ENCODE measurements around the gene CALHM6.

Gene CALHM6

DNA sequence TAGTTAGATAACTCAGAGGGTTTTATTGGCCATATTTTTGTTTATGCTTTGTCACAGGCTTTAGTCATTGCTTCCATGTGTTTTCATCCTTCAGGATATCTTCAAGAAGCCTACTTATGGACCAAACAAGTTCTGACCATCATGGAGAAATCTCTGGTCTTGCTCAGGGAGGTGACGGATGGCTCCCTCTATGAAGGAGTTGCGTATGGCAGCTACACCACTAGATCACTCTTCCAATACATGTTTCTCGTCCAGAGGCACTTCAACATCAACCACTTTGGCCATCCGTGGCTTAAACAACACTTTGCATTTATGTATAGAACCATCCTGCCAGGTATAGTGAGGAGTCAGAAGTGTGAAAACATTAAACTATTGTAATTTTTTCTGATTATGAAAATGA is 30.3 kb upstream of the CALHM6 start:
- no peaks in the 10 kb centered on the region for H3K9me3 ChIP-seq (ENCODE audit: control insufficient read depth, insufficient read depth, low read length)
- no peak overlapping the region for H3K27ac ChIP-seq (ENCODE audit: low read length)
- no peak for DNase-seq (ENCODE audit: low read depth, low spot score)
- no CpG with 5 or more reads among the region's 4 CpGs for WGBS (ENCODE audit: insufficient coverage, insufficient read length)
- peaks cover 2% of the 10 kb centered on the region; the same call in 1 of the 2 replicates for H3K4me1 ChIP-seq (ENCODE audit: control insufficient read depth, insufficient read depth, low read length)
- no peaks in the 10 kb centered on the region for H3K27me3 ChIP-seq (ENCODE audit: control insufficient read depth, insufficient read depth, low read length)
- H3K36me3 ChIP-seq (ENCODE audit: control insufficient read depth, insufficient read depth, low read length) = peaks cover 3% of the 10 kb centered on the region; the same call in 1 of the 2 replicates
- H3K4me3 ChIP-seq (ENCODE audit: low read length) = no peak overlapping the region

DNA sequence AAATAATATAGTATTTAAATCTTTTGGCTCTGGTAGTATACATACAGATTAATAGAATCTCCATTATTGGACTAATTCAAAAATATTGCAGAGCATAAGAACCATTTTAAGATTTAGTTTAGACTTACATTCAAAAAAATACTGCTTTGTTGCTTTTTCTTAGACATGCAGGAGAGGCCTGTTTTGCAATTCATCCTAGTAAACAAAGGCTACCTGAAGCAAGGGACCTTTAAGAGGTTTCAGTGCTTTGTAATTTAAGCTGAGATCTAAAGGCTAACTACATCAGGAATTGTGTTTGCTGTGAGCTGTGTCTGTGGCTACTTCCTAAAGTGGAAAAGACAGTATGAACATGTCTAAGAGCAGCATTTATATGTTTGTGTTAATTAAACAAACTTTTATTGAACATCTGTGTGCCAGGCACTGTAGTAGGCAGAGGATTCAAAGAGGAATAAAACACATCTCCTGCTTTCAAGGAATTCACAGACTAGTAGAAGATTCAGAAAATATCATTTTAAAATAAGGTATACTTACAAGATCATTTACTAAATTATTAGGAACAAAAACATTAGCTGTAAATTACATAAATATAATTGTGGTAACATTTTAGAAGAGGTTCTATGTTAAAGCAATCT is 29.1 kb upstream of the CALHM6 start:
- no peaks in the 10 kb centered on the region for H3K9me3 ChIP-seq (ENCODE audit: control insufficient read depth, insufficient read depth, low read length)
- H3K4me3 ChIP-seq (ENCODE audit: low read length) = no peak overlapping the region
- no peaks in the 10 kb centered on the region for H3K36me3 ChIP-seq (ENCODE audit: control insufficient read depth, insufficient read depth, low read length)
- H3K27me3 ChIP-seq (ENCODE audit: control insufficient read depth, insufficient read depth, low read length) = no peaks in the 10 kb centered on the region
- H3K4me1 ChIP-seq (ENCODE audit: control insufficient read depth, insufficient read depth, low read length) = peaks cover 2% of the 10 kb centered on the region; the same call in 1 of the 2 replicates
- no peak overlapping the region for H3K27ac ChIP-seq (ENCODE audit: low read length)
- peak; percentile 31 for DNase-seq (ENCODE audit: low read depth, low spot score)

DNA sequence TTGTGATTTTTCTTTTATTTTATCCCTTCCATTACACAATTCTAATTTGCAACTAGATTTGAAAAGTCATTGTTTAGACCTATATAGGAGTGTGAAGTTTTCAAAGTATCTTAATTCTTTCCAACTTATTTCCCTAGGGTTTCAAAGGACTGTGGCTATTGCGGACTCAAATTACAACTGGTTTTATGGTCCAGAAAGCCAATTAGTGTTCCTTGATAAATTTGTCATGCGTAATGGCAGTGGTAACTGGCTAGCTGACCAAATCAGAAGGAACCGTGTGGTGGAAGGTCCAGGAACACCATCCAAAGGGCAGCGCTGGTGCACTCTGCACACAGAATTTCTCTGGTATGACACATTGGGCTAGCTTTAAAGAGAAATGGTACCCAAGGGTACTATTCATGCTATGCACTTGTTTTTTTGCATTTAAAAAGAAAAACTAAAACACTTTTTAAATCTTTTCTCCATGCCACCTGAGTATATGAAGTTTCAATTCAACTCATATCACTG is 27.9 kb upstream of the CALHM6 start:
- WGBS (ENCODE audit: insufficient coverage, insufficient read length) = no CpG with 5 or more reads among the region's 4 CpGs
- no peak for DNase-seq (ENCODE audit: low read depth, low spot score)
- Histone ChIP-seq H3K4me3 (ENCODE audit: low read length) (no peak overlapping the region), H3K9me3 (ENCODE audit: control insufficient read depth, insufficient read depth, low read length) (no peaks in the 10 kb centered on the region), H3K27me3 (ENCODE audit: control insufficient read depth, insufficient read depth, low read length) (no peaks in the 10 kb centered on the region), H3K36me3 (ENCODE audit: control insufficient read depth, insufficient read depth, low read length) (no peaks in the 10 kb centered on the region), H3K4me1 (ENCODE audit: control insufficient read depth, insufficient read depth, low read length) (peaks cover 2% of the 10 kb centered on the region; the same call in 1 of the 2 replicates), H3K27ac (ENCODE audit: low read length) (no peak overlapping the region)

DNA sequence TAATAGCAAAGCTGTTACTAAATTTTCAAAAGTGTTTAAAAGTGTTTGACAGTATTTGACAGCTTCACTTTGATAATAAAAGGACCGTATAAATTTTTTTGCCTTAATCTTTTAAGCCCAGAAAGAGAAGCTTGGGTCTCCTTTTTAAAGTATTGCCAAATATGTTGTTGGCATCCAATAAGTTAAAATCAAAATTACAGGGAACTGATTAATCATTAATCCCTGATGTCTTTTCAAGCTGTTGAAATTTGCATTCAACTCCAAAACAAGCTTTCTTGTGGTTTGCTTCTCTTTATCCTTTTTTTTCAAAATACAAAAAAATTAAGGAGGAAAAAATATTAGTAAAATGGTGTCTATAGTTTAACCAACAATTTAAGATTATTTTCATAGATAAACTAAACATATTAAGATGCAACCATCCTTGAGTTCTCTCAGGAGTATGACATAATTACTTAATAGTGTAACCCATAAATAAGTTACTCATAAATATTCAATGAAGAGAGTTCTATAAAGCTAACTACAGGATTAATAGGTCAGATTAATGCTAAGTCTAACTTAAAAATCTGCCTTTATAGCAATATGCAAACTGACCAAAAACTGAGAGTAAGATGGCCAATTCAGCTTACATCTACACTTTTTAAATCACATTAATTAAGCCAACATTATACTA is 27.0 kb upstream of the CALHM6 start:
- DNase-seq (ENCODE audit: low read depth, low spot score) = no peak
- Histone ChIP-seq H3K9me3 (ENCODE audit: control insufficient read depth, insufficient read depth, low read length) (no peaks in the 10 kb centered on the region), H3K27ac (ENCODE audit: low read length) (no peak overlapping the region), H3K27me3 (ENCODE audit: control insufficient read depth, insufficient read depth, low read length) (no peaks in the 10 kb centered on the region), H3K4me1 (ENCODE audit: control insufficient read depth, insufficient read depth, low read length) (peaks cover 2% of the 10 kb centered on the region; the same call in 1 of the 2 replicates), H3K36me3 (ENCODE audit: control insufficient read depth, insufficient read depth, low read length) (no peaks in the 10 kb centered on the region), H3K4me3 (ENCODE audit: low read length) (no peak overlapping the region)
- no CpG with 5 or more reads among the region's 1 CpG for WGBS (ENCODE audit: insufficient coverage, insufficient read length)

DNA sequence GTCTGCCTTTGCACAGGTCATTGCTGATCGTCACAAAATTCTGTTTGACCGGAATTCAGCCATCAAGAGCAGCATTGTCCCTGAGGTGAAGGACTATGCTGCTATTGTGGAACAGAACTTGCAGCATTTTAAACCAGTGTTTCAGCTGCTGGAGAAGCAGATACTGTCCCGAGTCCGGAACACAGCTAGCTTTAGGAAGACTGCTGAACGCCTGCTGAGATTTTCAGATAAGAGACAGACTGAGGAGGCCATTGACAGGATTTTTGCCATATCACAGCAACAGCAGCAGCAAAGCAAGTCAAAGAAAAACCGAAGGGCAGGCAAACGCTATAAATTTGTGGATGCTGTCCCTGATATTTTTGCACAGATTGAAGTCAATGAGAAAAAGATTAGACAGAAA is 24.6 kb upstream of the CALHM6 start:
- Histone ChIP-seq H3K27me3 (ENCODE audit: control insufficient read depth, insufficient read depth, low read length) (no peaks in the 10 kb centered on the region), H3K9me3 (ENCODE audit: control insufficient read depth, insufficient read depth, low read length) (no peaks in the 10 kb centered on the region), H3K4me1 (ENCODE audit: control insufficient read depth, insufficient read depth, low read length) (peaks cover 2% of the 10 kb centered on the region; the same call in 1 of the 2 replicates), H3K4me3 (ENCODE audit: low read length) (no peak overlapping the region), H3K36me3 (ENCODE audit: control insufficient read depth, insufficient read depth, low read length) (no peaks in the 10 kb centered on the region), H3K27ac (ENCODE audit: low read length) (no peak overlapping the region)
- no CpG with 5 or more reads among the region's 7 CpGs for WGBS (ENCODE audit: insufficient coverage, insufficient read length)
- no peak for DNase-seq (ENCODE audit: low read depth, low spot score)

DNA sequence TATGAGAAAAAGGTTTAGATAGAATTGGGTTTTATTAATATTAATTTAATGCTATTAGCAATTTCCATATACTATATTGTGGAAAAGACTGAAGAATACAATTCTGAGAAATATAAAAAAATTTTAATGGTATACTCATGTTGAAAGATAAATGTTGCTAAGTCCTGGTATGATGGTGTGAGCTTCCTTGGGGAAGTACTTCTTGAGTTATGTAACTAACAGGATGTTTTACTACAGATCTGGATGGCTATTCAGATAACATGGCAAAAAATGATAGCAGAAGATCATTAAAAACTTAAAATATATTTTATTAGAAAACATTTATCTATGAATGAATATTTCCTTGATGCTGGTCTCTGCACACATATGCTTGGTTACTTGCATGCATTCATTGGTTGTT is 23.5 kb upstream of the CALHM6 start:
- Histone ChIP-seq H3K4me3 (ENCODE audit: low read length) (no peak overlapping the region), H3K36me3 (ENCODE audit: control insufficient read depth, insufficient read depth, low read length) (no peaks in the 10 kb centered on the region), H3K27me3 (ENCODE audit: control insufficient read depth, insufficient read depth, low read length) (no peaks in the 10 kb centered on the region), H3K27ac (ENCODE audit: low read length) (no peak overlapping the region), H3K9me3 (ENCODE audit: control insufficient read depth, insufficient read depth, low read length) (no peaks in the 10 kb centered on the region; the same call in 1 of the 2 replicates), H3K4me1 (ENCODE audit: control insufficient read depth, insufficient read depth, low read length) (peaks cover 6% of the 10 kb centered on the region)
- no peak for DNase-seq (ENCODE audit: low read depth, low spot score)

DNA sequence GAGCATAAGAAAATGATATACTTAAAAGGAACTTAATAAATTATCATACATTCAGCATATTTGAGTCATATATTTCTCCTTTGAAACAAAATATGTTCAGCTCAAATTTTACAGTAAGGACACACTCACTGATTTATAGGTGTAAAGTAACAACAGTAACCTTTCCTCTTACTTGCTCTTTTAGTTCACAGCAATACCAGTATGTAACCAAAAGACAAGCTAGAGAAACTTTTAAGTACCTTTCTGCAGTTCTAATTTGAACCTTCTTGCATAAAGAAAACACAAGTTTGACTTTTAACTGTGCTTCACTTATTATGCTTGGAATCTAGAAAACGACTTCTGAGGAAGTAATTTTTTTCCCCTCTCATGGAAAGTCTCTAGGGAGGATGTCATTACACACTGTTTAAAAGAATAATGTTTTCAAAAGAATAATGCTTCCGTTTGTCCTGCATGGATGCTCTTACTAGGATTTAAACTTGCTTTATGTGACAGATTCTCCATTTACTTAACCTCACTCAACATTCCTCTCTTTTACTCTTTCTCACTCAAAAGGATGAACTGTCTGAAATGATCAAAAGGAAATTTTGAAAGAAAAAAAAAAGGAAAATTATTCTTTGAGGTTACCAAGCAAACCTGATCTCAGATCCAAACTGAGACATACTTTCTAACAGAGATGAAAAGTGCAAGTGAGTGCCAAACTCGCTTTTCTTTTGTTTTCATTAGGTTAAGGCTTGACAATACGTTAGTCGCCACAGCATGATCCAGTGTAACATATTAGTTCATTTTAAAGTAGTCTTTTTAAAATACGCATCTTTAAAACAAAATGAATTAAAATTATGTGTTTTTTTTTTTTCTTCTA is 22.4 kb upstream of the CALHM6 start:
- no peaks in the 10 kb centered on the region; the same call in 1 of the 2 replicates for H3K9me3 ChIP-seq (ENCODE audit: control insufficient read depth, insufficient read depth, low read length)
- H3K4me1 ChIP-seq (ENCODE audit: control insufficient read depth, insufficient read depth, low read length) = peaks cover 4% of the 10 kb centered on the region
- WGBS (ENCODE audit: insufficient coverage, insufficient read length) = no CpG with 5 or more reads among the region's 6 CpGs
- H3K27me3 ChIP-seq (ENCODE audit: control insufficient read depth, insufficient read depth, low read length) = no peaks in the 10 kb centered on the region
- DNase-seq (ENCODE audit: low read depth, low spot score) = no peak
- no peaks in the 10 kb centered on the region for H3K36me3 ChIP-seq (ENCODE audit: control insufficient read depth, insufficient read depth, low read length)
- H3K4me3 ChIP-seq (ENCODE audit: low read length) = no peak overlapping the region
- H3K27ac ChIP-seq (ENCODE audit: low read length) = no peak overlapping the region

DNA sequence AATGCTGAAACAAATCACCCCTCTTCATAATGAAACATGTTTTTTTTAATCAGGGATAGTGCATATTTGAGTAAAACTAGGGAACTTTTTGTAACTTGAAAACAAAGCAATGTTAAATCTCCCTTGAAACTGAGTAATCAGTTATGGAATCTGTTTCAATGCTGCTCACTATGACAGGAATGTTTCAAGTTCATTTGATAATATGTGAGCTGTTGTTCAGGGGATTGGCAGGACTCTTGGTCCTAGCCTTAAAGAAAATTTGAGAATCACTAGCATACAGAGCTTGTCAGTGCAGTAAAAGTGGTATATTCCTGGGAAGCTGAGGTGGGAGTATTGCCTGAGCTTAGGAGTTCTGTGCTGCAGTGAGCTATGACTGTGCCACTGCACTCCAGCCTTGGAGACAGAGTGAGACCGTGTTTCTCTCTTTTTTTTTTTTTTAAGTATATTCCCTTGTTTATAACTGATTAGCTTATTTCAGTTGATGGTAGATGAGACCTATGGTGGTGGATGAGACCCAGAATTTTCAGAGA is 21.6 kb upstream of the CALHM6 start:
- no peak overlapping the region for H3K27ac ChIP-seq (ENCODE audit: low read length)
- WGBS (ENCODE audit: insufficient coverage, insufficient read length) = no CpG with 5 or more reads among the region's 1 CpG
- no peaks in the 10 kb centered on the region for H3K36me3 ChIP-seq (ENCODE audit: control insufficient read depth, insufficient read depth, low read length)
- peaks cover 4% of the 10 kb centered on the region for H3K4me1 ChIP-seq (ENCODE audit: control insufficient read depth, insufficient read depth, low read length)
- no peaks in the 10 kb centered on the region for H3K27me3 ChIP-seq (ENCODE audit: control insufficient read depth, insufficient read depth, low read length)
- no peak overlapping the region for H3K4me3 ChIP-seq (ENCODE audit: low read length)
- no peak for DNase-seq (ENCODE audit: low read depth, low spot score)
- H3K9me3 ChIP-seq (ENCODE audit: control insufficient read depth, insufficient read depth, low read length) = no peaks in the 10 kb centered on the region; the same call in 1 of the 2 replicates

DNA sequence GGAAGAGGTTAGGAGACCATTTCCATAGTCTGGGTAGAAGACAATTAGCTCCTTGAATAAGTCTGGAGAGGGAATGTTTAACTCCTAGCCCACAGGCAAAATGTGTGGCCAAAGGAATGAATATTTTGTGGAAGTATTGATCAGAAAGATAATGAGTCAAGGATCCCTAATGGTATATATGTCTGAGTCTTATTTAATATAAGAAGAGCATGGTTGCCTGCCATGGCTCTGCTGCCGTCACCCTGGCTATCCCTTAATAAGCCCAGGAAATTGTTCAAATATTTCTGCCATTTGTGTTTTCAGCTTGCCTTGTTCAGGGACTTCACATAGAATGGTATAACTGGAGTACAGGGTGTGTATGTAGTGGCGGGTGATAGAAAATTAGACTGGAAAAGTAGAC is 18.1 kb upstream of the CALHM6 start:
- Histone ChIP-seq H3K27me3 (ENCODE audit: control insufficient read depth, insufficient read depth, low read length) (no peaks in the 10 kb centered on the region), H3K27ac (ENCODE audit: low read length) (no peak overlapping the region), H3K4me1 (ENCODE audit: control insufficient read depth, insufficient read depth, low read length) (peaks cover 4% of the 10 kb centered on the region), H3K36me3 (ENCODE audit: control insufficient read depth, insufficient read depth, low read length) (no peaks in the 10 kb centered on the region), H3K4me3 (ENCODE audit: low read length) (no peak overlapping the region), H3K9me3 (ENCODE audit: control insufficient read depth, insufficient read depth, low read length) (no peaks in the 10 kb centered on the region; the same call in 1 of the 2 replicates)
- no CpG with 5 or more reads among the region's 2 CpGs for WGBS (ENCODE audit: insufficient coverage, insufficient read length)
- no peak for DNase-seq (ENCODE audit: low read depth, low spot score)

DNA sequence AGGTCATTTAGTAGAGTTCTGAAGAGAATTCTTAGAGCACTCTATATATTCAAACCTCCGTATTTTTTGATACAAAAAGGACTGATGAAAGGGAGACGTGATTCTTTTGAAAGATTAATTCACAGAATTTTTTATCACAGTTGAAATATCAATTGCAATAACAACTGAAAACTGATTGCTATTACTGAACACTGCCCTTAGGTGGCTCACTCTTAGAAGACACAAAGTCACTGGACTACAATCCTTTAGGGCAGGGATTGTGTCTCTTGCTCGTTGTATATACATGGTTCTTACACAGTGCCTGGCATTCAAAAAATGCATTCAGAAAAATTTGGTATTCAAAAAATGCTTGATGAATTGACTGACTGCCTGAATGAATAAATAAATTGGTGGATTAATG is 17.1 kb upstream of the CALHM6 start:
- no peak for DNase-seq (ENCODE audit: low read depth, low spot score)
- whole genome bisulfite sequencing (ENCODE audit: insufficient coverage, insufficient read length) = no CpG with 5 or more reads among the region's 3 CpGs
- no peak overlapping the region for H3K27ac ChIP-seq (ENCODE audit: low read length)
- no peak overlapping the region for H3K4me3 ChIP-seq (ENCODE audit: low read length)
- no peaks in the 10 kb centered on the region; the same call in 1 of the 2 replicates for H3K9me3 ChIP-seq (ENCODE audit: control insufficient read depth, insufficient read depth, low read length)
- H3K4me1 ChIP-seq (ENCODE audit: control insufficient read depth, insufficient read depth, low read length) = peaks cover 4% of the 10 kb centered on the region
- H3K27me3 ChIP-seq (ENCODE audit: control insufficient read depth, insufficient read depth, low read length) = no peaks in the 10 kb centered on the region
- H3K36me3 ChIP-seq (ENCODE audit: control insufficient read depth, insufficient read depth, low read length) = no peaks in the 10 kb centered on the region

All from iPS DF 6.9 (cell line).